Measurements from ENCODE around the gene HVCN1. TPM values are rescaled to one million over a fixed set of nuclear protein-coding genes. Genes with fewer than 3 reads are reported as not detected.

HVCN1 gene
- total RNA-seq, 2 donors from 2014 or later: 8.8 to 9.5 TPM

GRCh38 chr12:110616471-110617115 is 72.3 kb downstream of the HVCN1 start:
- TF ChIP-seq CTCF (conservative IDR thresholded peaks at IDR 0.05): no peak
- 95 to 100% methylated on average over 3 to 5 of the region's 5 CpGs for WGBS, 2 experiments (ENCODE audit: insufficient coverage in 1 of 2, insufficient read length in 1 of 2)
- Mint-ChIP-seq H3K27ac (no peak overlapping the region), H3K4me3 (no peak overlapping the region), H3K27me3 (ENCODE audit: insufficient read depth) (peaks cover 3% of the 10 kb centered on the region), H3K9me3 (no peaks in the 10 kb centered on the region), H3K4me1 (no peaks in the 10 kb centered on the region), H3K36me3 (ENCODE audit: low read depth) (peaks cover 3% of the 10 kb centered on the region)
- H3K9me3 ChIP-seq (ENCODE audit: control insufficient read depth, low read length): no peaks in the 10 kb centered on the region
- H3K4me3 ChIP-seq (ENCODE audit: low read length): no peak overlapping the region
- no peaks in the 10 kb centered on the region for H3K4me1 ChIP-seq (ENCODE audit: control insufficient read depth, insufficient read depth, low read length)
- no peak overlapping the region for H3K9ac ChIP-seq (ENCODE audit: extremely low read depth, low read length, poor library complexity, severe bottlenecking)
- no peak overlapping the region for H3K27ac ChIP-seq (ENCODE audit: low read depth, low read length)
- no peaks in the 10 kb centered on the region for H3K27me3 ChIP-seq (ENCODE audit: control insufficient read depth, insufficient read depth, low read length, poor library complexity, severe bottlenecking)
- no peaks in the 10 kb centered on the region for H3K36me3 ChIP-seq (ENCODE audit: control insufficient read depth, insufficient read depth, low read length)
- DNase-seq: no peak

- H3K4me1 Mint-ChIP-seq: no peaks in the 10 kb centered on the region
- peaks cover 3% of the 10 kb centered on the region for H3K36me3 Mint-ChIP-seq (ENCODE audit: low read depth)
- no peaks in the 10 kb centered on the region for H3K4me1 ChIP-seq (ENCODE audit: control insufficient read depth, insufficient read depth, low read length)
- H3K27ac Mint-ChIP-seq: no peak overlapping the region
- H3K27ac ChIP-seq (ENCODE audit: low read depth, low read length): no peak overlapping the region
- H3K9ac ChIP-seq (ENCODE audit: extremely low read depth, low read length, poor library complexity, severe bottlenecking): no peak overlapping the region
- H3K27me3 ChIP-seq (ENCODE audit: control insufficient read depth, insufficient read depth, low read length, poor library complexity, severe bottlenecking): no peaks in the 10 kb centered on the region
- peaks cover 3% of the 10 kb centered on the region for H3K27me3 Mint-ChIP-seq (ENCODE audit: insufficient read depth)
- H3K36me3 ChIP-seq (ENCODE audit: control insufficient read depth, insufficient read depth, low read length): no peaks in the 10 kb centered on the region
- H3K4me3 Mint-ChIP-seq: peak overlapping the region; percentile 77
- DNase-seq: no peak
- no peak for TF ChIP-seq CTCF (conservative IDR thresholded peaks at IDR 0.05)
- 93 to 94% methylated on average over 6 to 8 of the region's 8 CpGs for WGBS, 2 experiments (ENCODE audit: insufficient coverage in 1 of 2, insufficient read length in 1 of 2)
- no peaks in the 10 kb centered on the region for H3K9me3 Mint-ChIP-seq
- no peak overlapping the region for H3K4me3 ChIP-seq (ENCODE audit: low read length)
- no peaks in the 10 kb centered on the region for H3K9me3 ChIP-seq (ENCODE audit: control insufficient read depth, low read length)
Measured at GRCh38 chr12:110615171-110615570, 73.7 kb downstream of the HVCN1 start.

GRCh38 chr12:110613771-110614684 is 74.9 kb downstream of the HVCN1 start, which contains the start of gene TCTN1:
TCTN1 (plus strand) TSS chr12:110614129; CDS start chr12:110614183, 54 bp downstream.
- peak within 1 kb of the TSS; percentile 77 for H3K4me3 Mint-ChIP-seq
- TF ChIP-seq CTCF (conservative IDR thresholded peaks at IDR 0.05): no peak
- H3K27ac Mint-ChIP-seq: peak within 1 kb of the TSS; percentile 89
- Histone ChIP-seq H3K9ac (ENCODE audit: extremely low read depth, low read length, poor library complexity, severe bottlenecking) (peak within 1 kb of the TSS; percentile 67), H3K4me3 (ENCODE audit: low read length) (peak within 1 kb of the TSS; percentile 88), H3K27me3 (ENCODE audit: control insufficient read depth, insufficient read depth, low read length, poor library complexity, severe bottlenecking) (no peaks in the 10 kb centered on the region), H3K36me3 (ENCODE audit: control insufficient read depth, insufficient read depth, low read length) (no peaks in the 10 kb centered on the region), H3K4me1 (ENCODE audit: control insufficient read depth, insufficient read depth, low read length) (no peaks in the 10 kb centered on the region), H3K9me3 (ENCODE audit: control insufficient read depth, low read length) (no peaks in the 10 kb centered on the region), H3K27ac (ENCODE audit: low read depth, low read length) (no peak within 1 kb of the TSS)
- 5 to 10% methylated on average over 35 to 60 of the region's 60 CpGs for WGBS, 2 experiments (ENCODE audit: insufficient coverage in 1 of 2, insufficient read length in 1 of 2)
- H3K9me3 Mint-ChIP-seq: no peaks in the 10 kb centered on the region
- peak; percentile 100 for DNase-seq
- H3K4me1 Mint-ChIP-seq: no peaks in the 10 kb centered on the region
- H3K27me3 Mint-ChIP-seq (ENCODE audit: insufficient read depth): peaks cover 3% of the 10 kb centered on the region
- H3K36me3 Mint-ChIP-seq (ENCODE audit: low read depth): peaks cover 3% of the 10 kb centered on the region
